ENCODE measurements around the gene ALDH1B1. TPM values are rescaled to one million over a fixed set of nuclear protein-coding genes. Genes with fewer than 3 reads are reported as not detected.

Gene ALDH1B1
- total and polyA plus RNA-seq, 2 donors (not counting 3 experiments of a cell fraction or from before 2014, with no cell fraction given), result 11.5 to 20.5 TPM

- H3K4me2 ChIP-seq (ENCODE audit: insufficient read depth, low read length), result no peak overlapping the region
- no peaks in the 10 kb centered on the region for H3K36me3 ChIP-seq (ENCODE audit: control insufficient read depth in 2 of 2, extremely low read depth in 1 of 2, insufficient read depth in 2 of 2, low read length in 2 of 2)
- no peak overlapping the region for H3K9ac ChIP-seq (replicated peaks; ENCODE audit: extremely low read depth, insufficient read depth, low read length)
- no peaks in the 10 kb centered on the region for H3K79me2 ChIP-seq (ENCODE audit: control insufficient read depth, insufficient read depth, low read length)
- FAIRE-seq (no peak), DNase-seq (ENCODE audit: low read depth, low spot score) (no peak)
- no TSS peak for BruUV-seq (replicated peaks)
- peaks cover 6 to 8% of the 10 kb centered on the region in 2 experiments for H3K27me3 ChIP-seq (ENCODE audit: control insufficient read depth in 2 of 2, insufficient read depth in 2 of 2, low read length in 2 of 2)
- intact Hi-C loops (cut with micrococcal nuclease) (no loop called here), dilution Hi-C loops (cut with MboI; ENCODE audit: extremely low pct_ligation_motif_present, low sequenced_read_pairs) (no loop called here)
- H4K20me1 ChIP-seq (replicated peaks; ENCODE audit: control insufficient read depth, extremely low read depth, insufficient read depth, low read length), result no peaks in the 10 kb centered on the region
- H3K9me3 ChIP-seq (replicated peaks; ENCODE audit: control insufficient read depth, insufficient read depth, low read length), result no peaks in the 10 kb centered on the region
- no peak overlapping the region for H3K4me3 ChIP-seq (replicated peaks in 1 of 3; ENCODE audit: insufficient read depth in 1 of 3, low read depth in 1 of 3, low read length in 3 of 3)
- no peaks in the 10 kb centered on the region for H3K4me1 ChIP-seq (ENCODE audit: control insufficient read depth, extremely low read depth, insufficient read depth, low read length)
- H3K9me1 ChIP-seq (replicated peaks; ENCODE audit: control insufficient read depth, extremely low read depth, insufficient read depth, low read length), result no peaks in the 10 kb centered on the region
- CTCF ChIA-PET, result interaction anchor here (1.2 to 2.4 kb wide), 2 partner anchors 10 to 14 kb away, joined by 3 to 9 read pairs; no protein-coding TSS in a partner anchor
- POLR2A ChIA-PET, result no interaction called here
- H3K27ac ChIP-seq (ENCODE audit: insufficient read depth, low read depth, low read length), result no peak overlapping the region
- TF ChIP-seq POLR2AphosphoS5 (IDR thresholded peaks at IDR 0.05; ENCODE audit: insufficient read depth, low read depth, low read length) (no peak), POLR2A (IDR thresholded peaks at IDR 0.05; ENCODE audit: low read depth, low read length) (no peak), GATA2 (IDR thresholded peaks at IDR 0.05; ENCODE audit: insufficient read depth, insufficient read length, low read depth, low read length) (no peak), FOS (IDR thresholded peaks at IDR 0.05; ENCODE audit: borderline replicate concordance, insufficient read depth, low read length) (no peak), JUN (IDR thresholded peaks at IDR 0.05; ENCODE audit: borderline replicate concordance, insufficient read depth, insufficient read length, low read depth) (no peak)
- no peak overlapping the region for H2AFZ ChIP-seq (ENCODE audit: low read depth, low read length)
Observed at GRCh38 chr9:38343552-38343951, 49.0 kb upstream of the ALDH1B1 start.

DNA sequence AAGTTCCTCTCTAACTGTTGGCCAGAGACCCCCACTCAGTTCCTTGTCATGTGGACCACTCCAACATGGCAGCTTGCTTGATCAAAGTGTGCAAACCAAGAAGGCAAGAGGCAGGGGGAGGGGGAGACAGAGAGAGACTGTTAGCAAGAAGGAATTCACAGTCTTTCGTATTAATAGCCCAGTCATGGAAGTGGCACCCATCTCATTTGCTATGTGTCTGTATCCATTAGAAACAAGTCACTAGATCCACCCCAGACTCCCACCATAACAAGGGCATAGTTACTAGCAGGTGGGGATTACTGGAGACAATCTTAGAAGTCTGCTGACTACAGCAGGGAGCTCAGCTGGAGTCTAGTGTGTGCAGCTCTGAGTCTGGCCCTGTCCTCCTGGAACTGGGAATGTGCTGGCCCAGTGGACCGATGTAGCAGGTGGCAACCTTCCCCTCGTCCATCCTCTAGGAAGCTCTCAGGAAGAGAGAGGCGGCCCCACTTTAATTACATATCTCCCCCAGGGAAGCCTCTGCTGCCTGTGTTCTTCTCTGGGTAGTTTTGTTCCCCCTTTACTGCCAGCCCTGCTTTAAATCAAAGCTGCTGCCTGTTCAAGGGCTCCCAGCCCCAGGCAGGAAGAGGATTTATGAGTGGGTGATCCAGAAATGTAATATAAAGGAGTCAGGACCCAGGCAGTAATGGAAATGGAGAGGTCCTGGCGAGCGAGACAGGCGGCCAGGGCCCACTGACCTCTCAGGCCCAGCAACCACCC lies 47.8 kb upstream of the ALDH1B1 start:
- H2AFZ ChIP-seq (ENCODE audit: low read depth, low read length), result no peak overlapping the region
- no peak overlapping the region for H3K4me2 ChIP-seq (ENCODE audit: insufficient read depth, low read length)
- DNase-seq (ENCODE audit: low read depth, low spot score) (no peak), FAIRE-seq (no peak)
- intact Hi-C loops (cut with micrococcal nuclease), result no loop called here
- no peak overlapping the region for H3K9ac ChIP-seq (replicated peaks; ENCODE audit: extremely low read depth, insufficient read depth, low read length)
- no peaks in the 10 kb centered on the region for H3K79me2 ChIP-seq (ENCODE audit: control insufficient read depth, insufficient read depth, low read length)
- no peaks in the 10 kb centered on the region for H3K36me3 ChIP-seq (ENCODE audit: control insufficient read depth in 2 of 2, extremely low read depth in 1 of 2, insufficient read depth in 2 of 2, low read length in 2 of 2)
- no peaks in the 10 kb centered on the region for H4K20me1 ChIP-seq (replicated peaks; ENCODE audit: control insufficient read depth, extremely low read depth, insufficient read depth, low read length)
- no peak overlapping the region for H3K27ac ChIP-seq (ENCODE audit: insufficient read depth, low read depth, low read length)
- no TSS peak for BruUV-seq (replicated peaks)
- no peaks in the 10 kb centered on the region for H3K9me3 ChIP-seq (replicated peaks; ENCODE audit: control insufficient read depth, insufficient read depth, low read length)
- POLR2A ChIA-PET, result no interaction called here
- no peaks in the 10 kb centered on the region for H3K9me1 ChIP-seq (replicated peaks; ENCODE audit: control insufficient read depth, extremely low read depth, insufficient read depth, low read length)
- no peaks in the 10 kb centered on the region for H3K4me1 ChIP-seq (ENCODE audit: control insufficient read depth, extremely low read depth, insufficient read depth, low read length)
- TF ChIP-seq, protein P1, sequence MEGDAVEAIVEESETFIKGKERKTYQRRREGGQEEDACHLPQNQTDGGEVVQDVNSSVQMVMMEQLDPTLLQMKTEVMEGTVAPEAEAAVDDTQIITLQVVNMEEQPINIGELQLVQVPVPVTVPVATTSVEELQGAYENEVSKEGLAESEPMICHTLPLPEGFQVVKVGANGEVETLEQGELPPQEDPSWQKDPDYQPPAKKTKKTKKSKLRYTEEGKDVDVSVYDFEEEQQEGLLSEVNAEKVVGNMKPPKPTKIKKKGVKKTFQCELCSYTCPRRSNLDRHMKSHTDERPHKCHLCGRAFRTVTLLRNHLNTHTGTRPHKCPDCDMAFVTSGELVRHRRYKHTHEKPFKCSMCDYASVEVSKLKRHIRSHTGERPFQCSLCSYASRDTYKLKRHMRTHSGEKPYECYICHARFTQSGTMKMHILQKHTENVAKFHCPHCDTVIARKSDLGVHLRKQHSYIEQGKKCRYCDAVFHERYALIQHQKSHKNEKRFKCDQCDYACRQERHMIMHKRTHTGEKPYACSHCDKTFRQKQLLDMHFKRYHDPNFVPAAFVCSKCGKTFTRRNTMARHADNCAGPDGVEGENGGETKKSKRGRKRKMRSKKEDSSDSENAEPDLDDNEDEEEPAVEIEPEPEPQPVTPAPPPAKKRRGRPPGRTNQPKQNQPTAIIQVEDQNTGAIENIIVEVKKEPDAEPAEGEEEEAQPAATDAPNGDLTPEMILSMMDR (IDR thresholded peaks at IDR 0.05; ENCODE audit: extremely low read depth in 1 of 2, insufficient read depth in 1 of 2, low read depth in 1 of 2, low read length in 2 of 2), result no peak
- TF ChIP-seq MYC (IDR thresholded peaks at IDR 0.05; ENCODE audit: low read depth, low read length), result no peak
- no peak for TF ChIP-seq GATA2 (IDR thresholded peaks at IDR 0.05; ENCODE audit: insufficient read depth, insufficient read length, low read depth, low read length)
- no peak for TF ChIP-seq POLR2AphosphoS5 (IDR thresholded peaks at IDR 0.05; ENCODE audit: insufficient read depth, low read depth, low read length)
- no peak for TF ChIP-seq EZH2 (IDR thresholded peaks at IDR 0.05; ENCODE audit: borderline replicate concordance, low read depth, low read length, severe bottlenecking)
- TF ChIP-seq MAX (IDR thresholded peaks at IDR 0.05; ENCODE audit: insufficient read depth, insufficient read length), result no peak
- TF ChIP-seq FOS (IDR thresholded peaks at IDR 0.05; ENCODE audit: borderline replicate concordance, insufficient read depth, low read length), result no peak
- no peak for TF ChIP-seq JUN (IDR thresholded peaks at IDR 0.05; ENCODE audit: borderline replicate concordance, insufficient read depth, insufficient read length, low read depth)
- no peak for TF ChIP-seq POLR2A (IDR thresholded peaks at IDR 0.05; ENCODE audit: low read depth, low read length)
- no peak overlapping the region for H3K4me3 ChIP-seq (replicated peaks in 1 of 3; ENCODE audit: insufficient read depth in 1 of 3, low read depth in 1 of 3, low read length in 3 of 3)
- H3K27me3 ChIP-seq (ENCODE audit: control insufficient read depth in 2 of 2, insufficient read depth in 2 of 2, low read length in 2 of 2), result peaks cover 4 to 5% of the 10 kb centered on the region in 2 experiments
- CTCF ChIA-PET, result interaction anchor here (1.2 to 2.4 kb wide), 2 partner anchors 11 to 13 kb away, joined by 3 to 9 read pairs; no protein-coding TSS in a partner anchor
- dilution Hi-C loops (cut with MboI; ENCODE audit: extremely low pct_ligation_motif_present, low sequenced_read_pairs), result no loop called here

All from endothelial cell of umbilical vein (primary cell).